ENCODE measurements around the gene PNMA1. TPM values are rescaled to one million over a fixed set of nuclear protein-coding genes. Genes with fewer than 3 reads are reported as not detected.

Gene PNMA1
- total and polyA plus RNA-seq, 5 donors, result 18.0 to 36.3 (median 27.7) TPM

- DNase-seq, result no peak
- H3K27ac ChIP-seq (ENCODE audit: low read length), result peak overlapping the region; percentile 38
- H3K27me3 ChIP-seq (ENCODE audit: control insufficient read depth, insufficient read depth), result no peaks in the 10 kb centered on the region
- no peak for ATAC-seq
- H3K4me1 ChIP-seq (ENCODE audit: control insufficient read depth, insufficient read depth, low read length), result peaks cover 69% of the 10 kb centered on the region
- H3K4me3 ChIP-seq (ENCODE audit: low read length), result no peak overlapping the region
- H3K9me3 ChIP-seq (ENCODE audit: control insufficient read depth, low read length), result no peaks in the 10 kb centered on the region
- intact Hi-C loops (cut with DNase I), result loop anchor here in 2 of 4 donors (5.0 kb wide), 1 partner anchor 37 kb away; no protein-coding TSS in a partner anchor
- WGBS, result 46% methylated on average over 11 of the region's 11 CpGs
Observed at GRCh38 chr14:73749706-73750530, 35.7 kb upstream of the PNMA1 start.

GRCh38 chr14:73748858-73749357 lies 34.7 kb upstream of the PNMA1 start:
- Histone ChIP-seq H3K4me1 (ENCODE audit: control insufficient read depth, insufficient read depth, low read length) (peaks cover 69% of the 10 kb centered on the region), H3K4me3 (ENCODE audit: low read length) (no peak overlapping the region), H3K27me3 (ENCODE audit: control insufficient read depth, insufficient read depth) (no peaks in the 10 kb centered on the region), H3K27ac (ENCODE audit: low read length) (peak overlapping the region; percentile 34), H3K9me3 (ENCODE audit: control insufficient read depth, low read length) (no peaks in the 10 kb centered on the region)
- no peak for ATAC-seq
- intact Hi-C loops (cut with DNase I), result no loop called here
- WGBS, result 78% methylated on average over 6 of the region's 6 CpGs
- DNase-seq, result no peak

DNA sequence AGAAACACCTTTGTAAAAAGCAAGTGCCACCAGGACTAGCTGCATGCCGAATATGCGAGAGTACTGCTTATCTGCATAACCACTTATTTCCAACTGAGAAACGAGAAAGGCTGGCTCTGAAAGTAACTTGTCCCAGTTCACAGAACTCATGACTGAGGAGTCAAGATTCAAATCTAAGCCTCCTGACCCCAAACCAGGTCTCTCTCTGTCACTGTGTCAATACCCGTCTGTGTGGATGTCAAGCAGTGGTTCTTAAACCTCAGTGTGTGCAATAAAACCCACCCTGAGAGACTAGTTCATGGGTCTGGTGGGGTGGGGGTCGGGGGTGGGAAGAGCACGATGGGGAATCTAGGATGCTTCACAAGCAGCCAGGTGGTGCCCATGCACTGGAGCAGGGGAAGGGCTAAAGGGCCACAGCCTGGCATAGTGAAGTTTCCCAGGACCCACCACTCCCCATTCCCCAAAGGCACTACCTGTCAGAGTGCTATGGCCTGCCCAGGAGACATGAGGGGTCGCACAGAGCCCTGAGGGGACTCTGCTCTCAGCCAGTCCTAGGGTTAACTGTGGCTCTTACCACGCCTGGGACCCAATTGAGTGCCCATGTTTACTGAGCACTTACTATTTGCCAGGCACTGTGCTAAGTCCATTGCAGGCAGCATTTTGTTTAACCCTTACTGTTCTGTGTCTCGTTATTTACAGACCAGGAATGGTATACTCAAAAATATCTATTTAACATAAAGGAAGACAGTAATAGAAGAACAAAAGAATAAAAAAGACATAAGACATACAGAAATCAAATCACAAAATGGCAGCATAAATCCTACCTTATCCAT lies 33.4 kb upstream of the PNMA1 start:
- H3K4me1 ChIP-seq (ENCODE audit: control insufficient read depth, insufficient read depth, low read length), result peaks cover 70% of the 10 kb centered on the region

GRCh38 chr14:73746520-73747378 lies 32.6 kb upstream of the PNMA1 start:
- peaks cover 70% of the 10 kb centered on the region for H3K4me1 ChIP-seq (ENCODE audit: control insufficient read depth, insufficient read depth, low read length)
- WGBS, result 53% methylated on average over 6 of the region's 6 CpGs
- no peaks in the 10 kb centered on the region for H3K9me3 ChIP-seq (ENCODE audit: control insufficient read depth, low read length)
- ATAC-seq (peak in 1 of 2 donors; percentile 4), DNase-seq (peak; percentile 19 to 60 (median 51))
- H3K4me3 ChIP-seq (ENCODE audit: low read length), result no peak overlapping the region
- peak overlapping the region; percentile 15 for H3K27ac ChIP-seq (ENCODE audit: low read length)
- intact Hi-C loops (cut with DNase I), result no loop called here
- H3K27me3 ChIP-seq (ENCODE audit: control insufficient read depth, insufficient read depth), result no peaks in the 10 kb centered on the region

More for the DNA sequence above, 33.4 kb upstream of the PNMA1 start:
- WGBS, result 70% methylated on average over 9 of the region's 9 CpGs
- no peak overlapping the region for H3K4me3 ChIP-seq (ENCODE audit: low read length)
- no peaks in the 10 kb centered on the region for H3K9me3 ChIP-seq (ENCODE audit: control insufficient read depth, low read length)
- no peaks in the 10 kb centered on the region for H3K27me3 ChIP-seq (ENCODE audit: control insufficient read depth, insufficient read depth)
- peak overlapping the region; percentile 15 for H3K27ac ChIP-seq (ENCODE audit: low read length)
- intact Hi-C loops (cut with DNase I), result no loop called here
- no peak for DNase-seq
- no peak for ATAC-seq

GRCh38 chr14:73745571-73746519 lies 31.7 kb upstream of the PNMA1 start:
- WGBS, result 52% methylated on average over 7 of the region's 7 CpGs
- H3K4me1 ChIP-seq (ENCODE audit: control insufficient read depth, insufficient read depth, low read length), result peaks cover 68% of the 10 kb centered on the region
- intact Hi-C loops (cut with DNase I), result no loop called here

DNA sequence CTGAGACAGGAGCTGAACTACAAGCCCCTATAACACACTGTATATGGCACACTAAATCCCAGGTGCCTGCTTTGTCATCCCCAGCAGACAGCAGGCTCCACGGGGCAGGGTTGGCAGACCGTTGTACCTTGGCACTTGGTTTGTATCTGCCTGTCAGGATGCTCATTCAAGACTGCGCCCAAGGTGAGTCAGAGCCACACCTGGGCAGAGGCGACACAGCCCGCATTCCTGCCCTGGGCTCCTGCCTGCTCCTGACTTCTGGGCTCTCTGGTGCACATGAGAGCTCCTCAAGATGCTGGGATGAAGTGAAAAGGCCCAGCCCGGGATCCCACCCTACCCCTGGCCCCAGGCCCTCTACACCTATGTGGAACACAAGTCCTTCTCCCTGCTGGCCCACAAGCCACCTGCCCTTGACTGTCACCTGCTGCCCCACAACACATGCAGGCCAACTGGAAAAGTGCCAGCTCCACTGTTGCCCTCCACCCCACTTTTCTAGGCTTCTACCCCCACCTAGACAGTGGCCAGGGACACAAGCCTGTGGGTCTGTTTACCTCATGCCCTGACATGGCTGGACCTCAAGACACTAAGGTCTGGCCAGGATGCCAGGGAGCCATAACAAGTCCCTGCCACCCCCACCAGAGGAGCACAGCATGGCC lies 30.8 kb upstream of the PNMA1 start:
- ATAC-seq, result no peak
- H3K27me3 ChIP-seq (ENCODE audit: control insufficient read depth, insufficient read depth), result no peaks in the 10 kb centered on the region
- WGBS, result 78% methylated on average over 6 of the region's 6 CpGs
- intact Hi-C loops (cut with DNase I), result no loop called here
- DNase-seq, result peak in 2 of 3 donors; percentile 46 to 53
- no peak overlapping the region for H3K4me3 ChIP-seq (ENCODE audit: low read length)
- no peaks in the 10 kb centered on the region for H3K9me3 ChIP-seq (ENCODE audit: control insufficient read depth, low read length)
- H3K27ac ChIP-seq (ENCODE audit: low read length), result no peak overlapping the region
- H3K4me1 ChIP-seq (ENCODE audit: control insufficient read depth, insufficient read depth, low read length), result peaks cover 68% of the 10 kb centered on the region

More at GRCh38 chr14:73745571-73746519, 31.7 kb upstream of the PNMA1 start:
- H3K9me3 ChIP-seq (ENCODE audit: control insufficient read depth, low read length), result no peaks in the 10 kb centered on the region
- H3K27ac ChIP-seq (ENCODE audit: low read length), result peak overlapping the region; percentile 49
- ATAC-seq (no peak), DNase-seq (peak; percentile 39 to 60 (median 58))
- H3K4me3 ChIP-seq (ENCODE audit: low read length), result no peak overlapping the region
- H3K27me3 ChIP-seq (ENCODE audit: control insufficient read depth, insufficient read depth), result no peaks in the 10 kb centered on the region

DNA sequence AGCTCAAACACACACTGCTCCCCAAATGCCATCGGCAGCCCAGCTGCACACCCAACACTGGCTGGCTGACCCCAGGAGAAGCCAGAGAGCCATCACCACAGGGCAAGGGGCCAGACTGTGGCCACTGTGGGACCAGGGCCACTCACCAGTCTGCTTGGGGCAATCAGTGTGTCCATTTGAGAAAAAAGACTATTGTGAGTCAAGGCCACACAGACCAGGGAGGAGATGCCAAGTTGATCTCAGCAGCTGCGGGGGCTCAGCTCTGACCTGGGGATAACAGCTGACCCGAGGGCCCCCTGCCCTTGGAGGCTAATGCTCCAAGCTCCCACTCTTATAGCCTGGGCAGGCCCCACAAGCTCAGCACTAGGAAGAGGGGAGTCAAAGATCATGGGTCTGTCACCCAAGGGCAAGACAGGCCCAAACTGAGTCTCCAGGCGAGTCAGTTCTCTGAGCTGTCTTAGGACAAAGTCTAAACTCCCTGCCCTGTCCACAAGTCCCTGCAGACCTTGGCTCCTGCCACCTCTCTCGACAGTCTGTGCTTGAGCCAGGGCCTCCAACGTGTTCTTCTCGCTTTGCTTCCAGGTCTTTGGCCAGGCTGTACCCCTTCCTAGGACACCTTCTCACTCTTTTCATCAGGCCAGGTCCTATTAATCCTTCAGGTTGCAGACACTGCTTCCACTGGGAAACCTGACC lies 30.1 kb upstream of the PNMA1 start:
- WGBS, result 36% methylated on average over 7 of the region's 7 CpGs
- H3K27ac ChIP-seq (ENCODE audit: low read length), result peak overlapping the region; percentile 34
- ATAC-seq, result no peak
- no peak overlapping the region for H3K4me3 ChIP-seq (ENCODE audit: low read length)
- H3K9me3 ChIP-seq (ENCODE audit: control insufficient read depth, low read length), result no peaks in the 10 kb centered on the region
- peak in 2 of 3 donors; percentile 52 to 53 for DNase-seq
- no peaks in the 10 kb centered on the region for H3K27me3 ChIP-seq (ENCODE audit: control insufficient read depth, insufficient read depth)
- intact Hi-C loops (cut with DNase I), result no loop called here
- H3K4me1 ChIP-seq (ENCODE audit: control insufficient read depth, insufficient read depth, low read length), result peaks cover 70% of the 10 kb centered on the region

DNA sequence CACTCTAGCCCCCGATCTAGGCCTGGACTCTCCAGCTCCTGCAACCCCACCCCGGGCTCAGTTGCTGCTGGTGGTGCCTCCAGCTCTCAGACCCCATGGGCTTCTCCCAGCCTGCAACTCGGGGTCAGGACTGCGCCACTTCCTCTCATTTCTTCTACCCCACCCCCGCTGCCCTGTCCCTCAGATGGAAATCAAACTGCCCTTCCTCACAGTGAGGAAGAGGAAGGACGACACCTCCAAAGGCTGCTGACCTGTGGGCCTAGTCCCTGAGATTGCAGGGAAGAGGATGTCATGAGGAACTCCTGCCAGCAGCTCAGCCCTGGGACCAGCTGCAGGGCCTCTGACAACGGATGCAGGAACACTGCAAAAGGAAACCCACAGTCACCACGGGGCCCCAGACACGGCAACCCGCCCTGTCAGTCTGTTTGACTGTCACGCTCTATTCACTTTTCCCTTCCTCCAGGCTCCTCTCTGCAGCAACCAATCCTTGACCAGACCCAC lies 29.3 kb upstream of the PNMA1 start:
- WGBS, result 30% methylated on average over 11 of the region's 11 CpGs
- no peaks in the 10 kb centered on the region for H3K9me3 ChIP-seq (ENCODE audit: control insufficient read depth, low read length)
- intact Hi-C loops (cut with DNase I), result no loop called here
- peak; percentile 2 to 11 for ATAC-seq
- no peak overlapping the region for H3K4me3 ChIP-seq (ENCODE audit: low read length)
- peak overlapping the region; percentile 84 for H3K27ac ChIP-seq (ENCODE audit: low read length)
- peaks cover 70% of the 10 kb centered on the region for H3K4me1 ChIP-seq (ENCODE audit: control insufficient read depth, insufficient read depth, low read length)
- H3K27me3 ChIP-seq (ENCODE audit: control insufficient read depth, insufficient read depth), result no peaks in the 10 kb centered on the region
- peak; percentile 61 to 81 (median 80) for DNase-seq

Data from right cardiac atrium (tissue), 5 donors.